Measurements from ENCODE around the gene HYLS1. TPM values are rescaled to one million over a fixed set of nuclear protein-coding genes. Genes with fewer than 3 reads are reported as not detected.

HYLS1 gene
- total and polyA plus RNA-seq, 2 experiments from 2014 or later: 14.6 to 25.7 TPM

- TF ChIP-seq JUNB (IDR thresholded peaks at IDR 0.05; ENCODE audit: unreplicated experiment): no peak
- TF ChIP-seq STAT1 (IDR thresholded peaks at IDR 0.05; ENCODE audit: unreplicated experiment): no peak
- no peak for TF ChIP-seq EZH2phosphoT487 (IDR thresholded peaks at IDR 0.05; ENCODE audit: unreplicated experiment)
- no peak for TF ChIP-seq REST (IDR thresholded peaks at IDR 0.05; ENCODE audit: unreplicated experiment)
- no peak for TF ChIP-seq CREB1 (CRISPR knock-in tag; IDR thresholded peaks at IDR 0.05; ENCODE audit: low read depth)
Measured at GRCh38 chr11:125916683-125917347, 29.3 kb downstream of the HYLS1 start (continued).

GRCh38 chr11:125918140-125918840 is 30.8 kb downstream of the HYLS1 start:
- Histone ChIP-seq H2AFZ (no peak overlapping the region), H3K27ac (ENCODE audit: low read depth) (no peak overlapping the region)

More at GRCh38 chr11:125918140-125918840, 30.8 kb downstream of the HYLS1 start:
- Mint-ChIP-seq H3K27me3 (ENCODE audit: insufficient read depth, low read depth, poor library complexity) (peaks cover 1% of the 10 kb centered on the region), H3K36me3 (ENCODE audit: low read depth) (no peaks in the 10 kb centered on the region), H3K4me1 (peaks cover 8% of the 10 kb centered on the region; the same call in 2 of the 3 replicates), H3K4me3 (no peak overlapping the region; the same call in 2 of the 3 replicates), H3K9me3 (no peaks in the 10 kb centered on the region), H3K27ac (no peak overlapping the region)
- no peak overlapping the region for H3K4me3 ChIP-seq
- H3K9me2 ChIP-seq (ENCODE audit: insufficient read depth): no peaks in the 10 kb centered on the region
- no peaks in the 10 kb centered on the region for H3K79me2 ChIP-seq (replicated peaks; ENCODE audit: insufficient read depth)
- DNase-seq (ENCODE audit: low spot score) (peak; percentile 53), ATAC-seq (peak; percentile 65)
- no peaks in the 10 kb centered on the region for H3K36me3 ChIP-seq (ENCODE audit: insufficient read depth)
- H3K4me2 ChIP-seq: no peak overlapping the region
- no peaks in the 10 kb centered on the region for H3K27me3 ChIP-seq (ENCODE audit: insufficient read depth)
- H3K4me1 ChIP-seq (ENCODE audit: insufficient read depth): no peaks in the 10 kb centered on the region
- H4K20me1 ChIP-seq (replicated peaks; ENCODE audit: insufficient read depth): no peaks in the 10 kb centered on the region
- TF ChIP-seq CTCF (conservative IDR thresholded peaks at IDR 0.05; ENCODE audit: low read depth in 2 of 2): peak; percentile 36 to 41
- TF ChIP-seq ZNF114 (CRISPR knock-in tag; IDR thresholded peaks at IDR 0.05): no peak
- no peaks in the 10 kb centered on the region for H3F3A ChIP-seq (replicated peaks; ENCODE audit: low read depth)

Measured in GM23338 (cell line).